UCSD-AML1 (cell line): ENCODE results near the gene COL6A6.

Experiments used
- DNase-seq: peaks from one replicate; lab custom pipeline; 2025; ENCODE audit not compliant: unreplicated experiment; lab: John Stamatoyannopoulos, UW

COL6A6 gene, protein sequence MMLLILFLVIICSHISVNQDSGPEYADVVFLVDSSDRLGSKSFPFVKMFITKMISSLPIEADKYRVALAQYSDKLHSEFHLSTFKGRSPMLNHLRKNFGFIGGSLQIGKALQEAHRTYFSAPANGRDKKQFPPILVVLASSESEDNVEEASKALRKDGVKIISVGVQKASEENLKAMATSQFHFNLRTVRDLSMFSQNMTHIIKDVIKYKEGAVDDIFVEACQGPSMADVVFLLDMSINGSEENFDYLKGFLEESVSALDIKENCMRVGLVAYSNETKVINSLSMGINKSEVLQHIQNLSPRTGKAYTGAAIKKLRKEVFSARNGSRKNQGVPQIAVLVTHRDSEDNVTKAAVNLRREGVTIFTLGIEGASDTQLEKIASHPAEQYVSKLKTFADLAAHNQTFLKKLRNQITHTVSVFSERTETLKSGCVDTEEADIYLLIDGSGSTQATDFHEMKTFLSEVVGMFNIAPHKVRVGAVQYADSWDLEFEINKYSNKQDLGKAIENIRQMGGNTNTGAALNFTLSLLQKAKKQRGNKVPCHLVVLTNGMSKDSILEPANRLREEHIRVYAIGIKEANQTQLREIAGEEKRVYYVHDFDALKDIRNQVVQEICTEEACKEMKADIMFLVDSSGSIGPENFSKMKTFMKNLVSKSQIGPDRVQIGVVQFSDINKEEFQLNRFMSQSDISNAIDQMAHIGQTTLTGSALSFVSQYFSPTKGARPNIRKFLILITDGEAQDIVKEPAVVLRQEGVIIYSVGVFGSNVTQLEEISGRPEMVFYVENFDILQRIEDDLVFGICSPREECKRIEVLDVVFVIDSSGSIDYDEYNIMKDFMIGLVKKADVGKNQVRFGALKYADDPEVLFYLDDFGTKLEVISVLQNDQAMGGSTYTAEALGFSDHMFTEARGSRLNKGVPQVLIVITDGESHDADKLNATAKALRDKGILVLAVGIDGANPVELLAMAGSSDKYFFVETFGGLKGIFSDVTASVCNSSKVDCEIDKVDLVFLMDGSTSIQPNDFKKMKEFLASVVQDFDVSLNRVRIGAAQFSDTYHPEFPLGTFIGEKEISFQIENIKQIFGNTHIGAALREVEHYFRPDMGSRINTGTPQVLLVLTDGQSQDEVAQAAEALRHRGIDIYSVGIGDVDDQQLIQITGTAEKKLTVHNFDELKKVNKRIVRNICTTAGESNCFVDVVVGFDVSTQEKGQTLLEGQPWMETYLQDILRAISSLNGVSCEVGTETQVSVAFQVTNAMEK (N-terminal part only)

DNA sequence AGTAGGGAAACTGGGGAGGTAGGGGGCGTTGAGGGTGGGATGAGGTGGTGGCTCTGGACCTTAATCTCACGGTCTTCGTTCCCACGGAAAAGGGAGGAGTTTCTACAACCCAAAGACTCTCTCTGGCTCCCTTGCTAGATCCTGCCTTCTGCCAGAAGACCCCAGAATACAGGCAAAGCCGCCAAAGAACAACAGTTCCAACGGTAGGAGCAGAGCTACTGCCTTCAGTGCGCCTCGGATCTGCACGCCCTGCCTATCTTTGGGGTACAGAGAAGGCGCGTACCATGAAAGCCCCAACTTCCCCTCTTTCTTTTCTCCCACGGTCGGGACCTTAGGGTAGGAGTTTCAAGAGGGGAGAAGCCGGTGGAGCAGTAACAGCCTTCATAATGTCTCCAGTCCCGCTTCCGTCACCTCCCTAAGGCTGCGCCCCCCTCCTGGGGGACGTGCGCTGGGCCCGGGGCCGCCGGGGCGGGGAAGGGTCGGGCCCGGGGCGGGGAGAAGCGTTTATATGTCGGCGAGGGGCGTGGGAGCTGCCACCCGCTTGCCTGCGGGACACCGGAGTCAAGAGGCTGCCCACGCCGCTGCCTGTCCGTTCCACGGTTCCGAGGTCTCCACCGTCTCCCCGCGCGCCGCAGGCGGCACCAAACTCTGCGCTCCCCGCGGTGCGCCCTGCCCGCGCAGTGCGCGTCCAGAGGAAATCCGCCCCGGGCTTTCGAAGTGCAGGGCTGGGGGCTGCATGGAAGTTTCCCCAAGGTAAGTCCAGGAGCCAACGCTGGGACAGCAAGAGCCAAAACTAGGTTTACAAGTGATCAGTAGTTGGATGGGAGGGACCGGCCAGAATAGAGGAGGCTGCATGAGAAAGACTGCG lies at the start of gene COL6A6:
Gene COL6A6, plus strand, starts transcription at position 533 of the 868 bp plus-strand sequence. CDS start 43,188 bp downstream, outside the sequence.
- no peak for DNase-seq

DNA sequence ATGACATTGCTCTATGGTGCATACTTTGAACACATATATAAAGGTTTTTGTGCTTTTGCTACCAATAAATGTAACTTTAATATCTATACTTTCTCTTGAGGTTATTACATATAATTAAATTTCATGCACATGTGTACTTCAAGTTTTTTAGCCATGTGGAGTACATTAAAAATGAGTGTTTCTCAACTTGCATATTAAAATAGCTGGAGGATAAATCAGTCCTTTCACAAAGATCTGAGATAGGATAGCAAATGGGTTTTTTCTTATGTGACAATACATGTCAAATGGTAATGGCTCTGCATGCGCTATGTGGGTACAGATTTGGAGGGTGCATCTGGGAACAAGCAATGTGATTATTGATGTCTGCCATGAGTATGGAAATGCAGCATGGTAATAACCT lies 48.7 kb upstream of the COL6A6 start:
- DNase-seq: no peak

DNA sequence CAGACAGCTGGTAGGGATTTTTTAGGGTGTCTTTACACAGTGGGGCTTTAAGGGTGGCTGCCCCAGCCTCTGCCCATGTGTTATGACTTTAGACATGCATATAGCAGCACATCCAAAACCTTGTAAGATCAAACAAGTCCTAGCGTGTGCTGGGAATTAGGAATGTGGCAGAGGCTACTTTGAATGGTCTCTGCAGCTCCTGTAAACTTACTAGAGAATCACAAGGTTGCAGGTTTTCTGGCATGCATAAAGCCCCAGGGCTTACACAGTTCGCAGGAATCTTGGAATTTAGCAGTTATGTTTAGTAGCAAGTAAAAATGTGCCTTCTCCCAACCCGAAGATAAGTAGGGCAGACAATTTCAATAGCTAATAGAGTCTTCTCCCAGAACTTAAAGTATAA lies 46.9 kb upstream of the COL6A6 start:
- no peak for DNase-seq

DNA sequence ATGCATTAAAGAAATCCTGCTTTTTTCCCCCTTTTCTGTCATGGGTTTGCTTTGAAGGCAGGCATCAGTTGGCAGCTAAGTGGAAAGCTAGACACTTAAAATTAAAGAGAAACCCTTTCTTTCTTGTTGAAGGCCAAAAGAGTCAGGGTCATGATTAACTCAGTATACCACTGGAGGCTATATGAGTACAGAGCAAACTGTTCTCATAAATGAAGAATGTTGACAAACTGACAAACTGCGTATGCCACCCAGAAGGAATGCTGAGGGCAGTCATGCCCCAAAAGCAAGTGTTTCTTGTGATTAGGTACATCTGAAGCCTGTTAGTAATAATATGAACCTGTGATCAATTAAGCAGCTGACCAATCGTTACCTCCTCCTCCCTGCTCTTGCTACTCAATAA lies 43.6 kb upstream of the COL6A6 start:
- DNase-seq: no peak

DNA sequence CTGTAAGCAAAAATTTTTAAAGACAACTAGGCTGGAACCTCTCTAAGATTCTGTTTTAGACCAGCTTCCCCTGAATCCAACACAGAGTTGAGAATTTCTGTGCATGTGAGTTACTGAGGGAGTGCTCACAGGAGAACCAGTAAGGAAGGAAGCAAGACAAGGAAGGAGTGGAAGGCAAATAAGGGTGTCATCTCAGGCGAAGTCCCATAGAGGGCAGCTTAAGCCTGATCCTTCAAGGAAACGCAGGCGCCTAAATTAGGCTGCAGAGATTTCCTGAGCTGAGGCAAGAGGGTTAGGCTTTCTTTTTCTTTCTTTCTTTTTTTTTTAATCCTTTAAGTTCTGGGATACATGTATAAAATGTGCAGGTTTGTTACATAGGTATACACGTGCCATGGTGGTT lies 36.2 kb upstream of the COL6A6 start:
- DNase-seq: no peak

DNA sequence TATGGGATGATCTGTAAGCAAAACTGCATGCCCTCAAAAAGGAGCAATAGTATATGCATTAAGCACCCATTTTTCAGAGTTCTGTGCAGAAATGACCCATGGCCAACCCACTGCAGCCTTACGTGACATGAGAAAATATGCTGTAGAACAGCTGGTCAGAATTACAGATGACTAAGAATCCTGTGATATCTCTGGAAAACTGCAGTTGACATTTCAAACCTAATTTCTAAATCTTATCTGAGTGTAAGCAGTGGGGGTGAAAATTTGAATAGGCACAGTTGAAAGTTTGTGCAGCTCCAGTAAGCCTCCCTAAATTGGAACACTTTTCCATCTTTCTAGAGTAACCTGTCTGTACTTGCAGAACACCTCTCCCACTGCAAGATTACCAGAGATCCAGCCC lies 28.7 kb upstream of the COL6A6 start:
- no peak for DNase-seq

DNA sequence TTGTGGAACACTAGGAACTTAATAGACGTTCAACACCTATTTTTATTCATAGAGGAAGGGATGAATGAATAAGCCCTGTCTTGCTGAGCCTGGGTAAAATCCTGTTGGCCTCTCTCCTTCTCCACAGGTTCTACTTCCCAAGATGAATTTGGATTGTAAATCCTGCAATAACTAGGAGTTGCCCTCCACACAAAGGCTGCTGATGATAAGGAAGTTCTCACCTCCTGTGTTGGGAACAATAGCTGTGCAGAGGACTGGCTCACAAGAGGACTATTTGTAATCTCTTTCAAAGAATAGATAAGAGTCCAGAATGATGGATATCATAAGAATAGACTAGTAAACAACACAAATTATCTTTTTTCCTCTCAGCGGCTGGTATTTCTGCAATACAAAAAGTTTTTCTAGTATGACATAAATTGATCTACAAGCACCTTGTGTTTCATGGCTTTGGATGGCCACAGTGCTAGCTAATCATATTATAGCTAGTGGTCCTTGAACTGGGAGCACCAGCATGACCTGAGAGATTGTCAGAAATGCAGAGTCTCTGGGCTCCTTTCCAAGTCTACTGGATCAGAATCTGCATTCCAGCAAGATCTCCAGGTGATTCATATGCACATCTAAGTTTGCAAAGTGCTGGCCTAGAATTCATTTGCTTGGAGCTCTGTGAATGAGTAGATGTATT lies 28.1 kb upstream of the COL6A6 start:
- no peak for DNase-seq

DNA sequence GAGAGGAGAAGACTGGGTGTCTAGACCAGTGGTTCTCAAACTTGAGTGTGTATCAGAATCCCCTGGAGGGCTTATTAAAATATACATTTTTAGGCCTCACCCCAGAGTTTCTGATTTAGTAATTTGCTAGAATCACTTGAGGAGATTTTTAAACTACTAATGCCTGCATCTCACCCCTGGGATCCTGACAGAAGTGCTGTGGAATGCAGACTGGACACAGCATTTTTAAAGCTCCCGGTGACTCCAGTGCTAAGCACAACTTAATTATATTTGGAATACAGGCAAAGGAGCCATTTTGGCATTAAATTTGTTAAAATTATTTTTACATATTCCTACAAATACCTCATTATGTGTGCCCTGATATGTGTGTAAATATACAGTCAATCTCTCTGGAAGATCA lies 26.7 kb upstream of the COL6A6 start:
- DNase-seq: no peak

DNA sequence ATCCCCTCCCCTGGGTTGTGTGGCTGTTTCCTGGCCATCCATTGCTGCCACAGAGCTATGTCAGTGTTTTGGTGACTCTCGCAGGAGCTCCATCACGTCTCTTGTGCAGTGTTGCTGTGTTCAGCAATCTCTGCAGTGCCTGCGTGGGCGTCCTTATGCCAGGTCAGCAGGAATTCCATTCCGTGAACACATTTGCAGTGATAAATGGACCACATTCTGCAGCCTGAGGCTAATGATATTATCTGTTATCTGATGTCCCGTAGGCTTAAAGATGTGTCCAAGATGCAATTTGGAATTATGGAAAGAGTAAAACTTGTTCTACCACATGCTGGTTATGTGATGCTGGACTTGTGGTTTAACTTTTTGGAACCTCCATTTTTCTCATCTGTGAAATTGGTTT lies 25.5 kb upstream of the COL6A6 start:
- DNase-seq: no peak

DNA sequence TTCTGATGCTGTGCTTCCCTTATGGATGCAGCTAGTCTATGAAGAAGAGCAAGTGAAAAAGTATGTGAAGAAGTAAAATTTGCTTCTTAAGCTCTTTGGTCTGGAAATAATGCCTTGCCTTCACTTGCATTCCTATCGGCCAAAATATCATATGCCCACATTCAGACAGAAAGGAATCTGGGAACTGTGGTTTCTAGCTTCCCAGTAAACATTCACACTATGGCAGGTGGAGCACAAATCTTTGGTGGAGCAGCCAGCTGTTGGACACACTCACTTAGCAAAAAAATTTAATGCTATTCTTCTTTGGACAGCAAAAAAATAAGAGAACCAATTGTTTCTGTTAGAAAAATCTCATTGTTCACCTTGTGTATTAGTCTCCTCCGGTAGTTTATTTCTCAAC lies 12.3 kb upstream of the COL6A6 start:
- no peak for DNase-seq

DNA sequence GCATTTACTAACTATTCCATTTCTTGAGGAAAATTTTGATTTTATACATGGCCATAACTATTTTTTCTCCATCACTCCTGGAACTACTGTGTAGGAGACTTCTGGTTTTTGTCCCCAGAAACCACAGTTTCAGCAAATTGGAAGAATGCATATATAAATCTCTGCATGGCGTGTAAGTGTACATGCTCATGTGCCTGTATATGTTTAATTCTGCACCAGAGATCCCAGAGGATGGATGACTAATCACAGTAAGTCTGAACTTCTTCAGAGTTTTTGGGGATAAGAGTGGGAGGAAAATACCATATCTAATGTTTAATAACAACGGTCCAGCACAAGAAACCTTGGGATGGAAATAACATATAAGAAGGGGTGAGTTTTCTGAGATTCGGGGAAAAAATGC lies 10.9 kb upstream of the COL6A6 start:
- no peak for DNase-seq

DNA sequence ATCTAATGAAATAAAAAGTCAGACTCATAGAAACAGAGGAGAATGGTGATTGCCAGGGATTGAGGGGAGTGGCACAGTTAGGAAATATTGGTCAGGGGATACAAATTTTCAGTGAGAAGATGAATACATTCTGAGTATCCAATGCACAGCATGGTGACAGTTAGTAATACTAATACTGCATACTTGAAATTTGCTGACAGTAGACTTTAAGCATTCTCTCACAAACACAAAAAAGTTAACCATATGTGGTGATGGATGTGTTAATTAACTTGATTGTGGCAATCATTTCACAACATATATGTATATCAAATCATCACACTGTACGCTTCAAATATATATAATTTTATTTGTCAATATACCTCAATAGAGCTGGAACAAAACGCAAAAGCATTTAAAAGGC lies 9.2 kb upstream of the COL6A6 start:
- no peak for DNase-seq

DNA sequence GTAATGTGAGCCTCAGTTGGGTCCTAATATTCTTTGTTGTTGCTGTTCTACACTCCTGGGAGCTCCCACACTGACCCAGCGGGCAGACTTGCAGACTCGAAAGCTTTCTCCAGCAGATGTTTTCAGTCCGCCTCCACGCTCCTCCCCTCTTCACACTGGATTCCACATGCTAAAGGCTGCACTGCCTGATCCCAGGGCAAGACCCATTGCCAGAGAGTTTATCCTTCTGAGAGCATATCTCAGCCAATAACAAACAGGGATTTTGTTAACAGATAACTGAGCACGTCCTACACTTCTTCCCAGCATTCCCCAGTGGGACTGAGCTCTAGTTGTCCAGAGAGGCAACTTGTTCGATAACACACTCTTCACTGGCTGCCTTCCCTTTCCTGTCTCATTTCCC lies 8.0 kb upstream of the COL6A6 start:
- no peak for DNase-seq

DNA sequence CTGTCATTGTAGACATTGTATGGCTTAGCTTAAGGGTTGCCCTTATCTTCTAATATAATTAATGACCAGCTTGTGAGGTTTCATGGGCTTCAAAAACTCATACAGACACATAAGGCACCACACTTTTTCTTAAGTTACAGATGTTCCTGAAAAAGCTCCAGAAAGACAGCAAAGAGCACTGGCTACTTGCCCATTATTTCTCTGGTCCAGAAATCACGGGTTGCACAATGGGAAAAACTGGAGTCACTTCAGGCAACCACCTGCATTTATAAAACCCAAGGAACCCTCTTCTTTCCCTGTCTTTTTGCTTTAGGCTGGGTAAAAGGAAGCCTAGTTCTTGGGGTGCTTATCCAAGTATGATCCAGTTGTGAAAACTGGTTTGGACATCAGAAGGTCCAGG lies 2.3 kb upstream of the COL6A6 start:
- DNase-seq: no peak

DNA sequence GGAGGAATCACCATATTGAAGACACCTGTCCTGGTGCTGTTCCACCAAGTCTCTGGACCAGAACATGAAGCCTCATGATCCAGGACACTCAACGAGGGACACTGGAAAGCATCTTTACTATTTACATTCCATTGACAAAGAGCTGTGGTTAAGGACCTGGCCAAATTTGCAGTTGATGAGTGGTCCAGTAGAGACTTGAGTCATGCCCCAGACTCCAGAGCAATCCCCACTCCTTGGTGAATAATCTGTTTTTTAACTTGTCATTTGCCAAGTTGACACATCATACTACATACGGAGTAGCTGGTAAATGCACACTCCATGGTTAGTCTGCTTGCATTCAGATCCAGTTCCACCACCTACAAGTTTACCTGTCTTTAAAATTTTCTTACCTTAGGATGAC lies 1.2 kb upstream of the COL6A6 start:
- no peak for DNase-seq

DNA sequence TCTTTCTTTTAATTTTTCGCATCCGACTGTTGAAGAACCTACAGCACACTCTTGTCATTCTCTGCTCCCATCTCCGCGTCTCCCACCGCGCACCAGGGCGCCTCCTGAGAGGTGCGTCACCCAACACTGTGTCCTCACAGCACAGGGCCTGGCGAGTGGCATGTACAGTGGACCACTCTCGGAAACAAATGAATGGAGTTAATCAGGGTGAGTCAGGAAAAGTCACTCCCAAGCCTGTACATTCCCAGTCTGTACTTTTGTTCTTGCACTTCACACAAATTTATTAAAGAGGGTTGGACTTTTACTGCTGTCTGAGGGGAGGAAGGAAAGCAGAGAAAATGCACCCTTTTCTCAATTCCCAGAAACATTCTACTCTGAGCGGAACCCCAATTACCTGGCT lies 625 bp downstream of the COL6A6 start:
- DNase-seq: no peak

DNA sequence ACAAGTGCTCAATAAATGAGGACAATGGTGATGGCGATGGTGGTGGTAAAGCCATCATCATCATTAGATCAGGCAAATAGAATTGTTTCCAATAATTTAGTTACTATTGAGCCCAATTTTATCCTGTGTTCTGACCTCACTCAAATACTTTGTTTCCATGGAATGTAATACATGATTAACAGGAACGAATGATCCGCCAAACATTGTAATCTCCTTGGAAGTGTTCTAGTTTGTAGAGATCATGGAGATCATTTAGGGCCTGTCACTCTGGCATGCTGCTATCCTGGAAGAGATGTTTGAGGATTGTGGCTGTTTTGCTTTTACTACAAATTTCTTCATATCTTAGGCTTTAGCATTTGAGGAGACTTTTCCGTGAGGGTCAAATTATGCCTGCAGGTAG lies 2.8 kb downstream of the COL6A6 start:
- no peak for DNase-seq

DNA sequence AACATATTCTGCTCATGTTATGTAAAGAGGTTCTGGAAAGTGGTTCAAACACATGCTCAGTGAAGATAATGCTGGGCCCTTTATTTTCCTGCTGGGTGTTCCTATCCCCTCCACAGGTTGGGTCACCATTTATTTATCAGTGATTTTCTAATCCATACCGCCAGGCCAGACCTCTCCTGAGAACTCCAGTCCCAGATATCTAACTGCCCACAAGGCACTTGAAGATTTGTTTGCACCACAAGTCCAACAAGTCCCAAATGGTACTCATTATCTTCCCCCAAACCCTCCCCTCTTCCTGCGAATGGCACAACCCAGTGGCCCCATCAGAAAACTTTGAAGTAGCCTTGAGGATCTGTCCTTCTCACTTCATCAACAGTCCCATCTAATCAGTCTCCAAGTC lies 5.4 kb downstream of the COL6A6 start:
- DNase-seq: no peak

DNA sequence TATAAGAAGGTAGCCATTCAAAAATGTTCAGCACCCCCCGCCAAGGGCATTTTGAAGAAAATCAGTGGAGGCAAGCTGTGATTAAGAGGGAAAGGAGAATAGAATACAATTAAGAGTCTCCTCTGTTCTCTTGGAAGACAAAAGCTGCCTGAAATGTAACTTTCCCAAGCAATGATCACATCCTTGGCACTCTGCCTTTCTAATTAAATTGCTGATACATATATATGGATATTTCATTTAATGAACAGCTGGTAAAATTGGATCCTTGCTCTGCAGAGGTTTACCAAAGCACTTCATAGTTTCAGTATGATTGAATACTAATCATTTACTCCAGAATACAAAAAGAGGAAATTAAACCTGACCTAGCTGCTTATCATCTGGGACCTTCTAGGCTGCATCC lies 10.4 kb downstream of the COL6A6 start:
- no peak for DNase-seq

DNA sequence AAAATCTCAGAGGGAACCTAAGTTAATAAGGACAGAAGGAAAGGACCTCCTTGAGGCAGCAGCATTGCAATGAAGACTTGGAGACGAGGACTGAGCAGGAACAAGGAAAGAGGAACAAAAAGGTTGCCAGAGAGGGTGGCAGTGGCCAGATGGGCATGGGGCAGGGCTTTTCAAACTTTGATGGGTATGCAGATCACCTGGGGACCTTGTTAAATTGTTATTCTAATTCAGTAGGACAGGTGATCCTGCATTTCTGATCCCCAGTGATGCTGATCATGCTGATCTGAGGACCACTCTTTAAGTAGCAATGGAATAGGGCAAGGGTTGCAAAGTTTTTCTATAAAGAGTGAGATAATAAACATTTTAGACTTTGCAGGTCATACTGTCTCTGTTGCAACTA lies 11.1 kb downstream of the COL6A6 start:
- no peak for DNase-seq
